Measurements from ENCODE around the gene MID1IP1.

The MID1IP1 gene

GRCh38 chrX:38816155-38816554, 14.9 kb downstream of the MID1IP1 start:
- DNase-seq (ENCODE audit: low read depth, low spot score), result no peak
- H3K4me3 ChIP-seq (ENCODE audit: low read depth, low read length), result no peak overlapping the region
- in situ Hi-C loops (cut with HindIII; ENCODE audit: low sequenced_read_pairs), result no loop called here
- TF ChIP-seq CTCF (IDR thresholded peaks at IDR 0.05; ENCODE audit: low read depth, low read length), result no peak

- no peak for DNase-seq (ENCODE audit: low read depth, low spot score)
- no peak overlapping the region for H3K4me3 ChIP-seq (ENCODE audit: low read depth, low read length)
- in situ Hi-C loops (cut with HindIII; ENCODE audit: low sequenced_read_pairs), result no loop called here
- no peak for TF ChIP-seq CTCF (IDR thresholded peaks at IDR 0.05; ENCODE audit: low read depth, low read length)
Observed at GRCh38 chrX:38817004-38817703, 15.9 kb downstream of the MID1IP1 start.

GRCh38 chrX:38819163-38819562, 17.9 kb downstream of the MID1IP1 start:
- in situ Hi-C loops (cut with HindIII; ENCODE audit: low sequenced_read_pairs), result no loop called here
- H3K4me3 ChIP-seq (ENCODE audit: low read depth, low read length), result no peak overlapping the region
- DNase-seq (ENCODE audit: low read depth, low spot score), result no peak
- TF ChIP-seq CTCF (IDR thresholded peaks at IDR 0.05; ENCODE audit: low read depth, low read length), result no peak

- no peak for DNase-seq (ENCODE audit: low read depth, low spot score)
- TF ChIP-seq CTCF (IDR thresholded peaks at IDR 0.05; ENCODE audit: low read depth, low read length), result no peak
- H3K4me3 ChIP-seq (ENCODE audit: low read depth, low read length), result no peak overlapping the region
- in situ Hi-C loops (cut with HindIII; ENCODE audit: low sequenced_read_pairs), result no loop called here
Observed at GRCh38 chrX:38819709-38820108, 18.4 kb downstream of the MID1IP1 start.

GRCh38 chrX:38820751-38821150, 19.5 kb downstream of the MID1IP1 start:
- in situ Hi-C loops (cut with HindIII; ENCODE audit: low sequenced_read_pairs), result no loop called here
- no peak for TF ChIP-seq CTCF (IDR thresholded peaks at IDR 0.05; ENCODE audit: low read depth, low read length)

GRCh38 chrX:38824176-38824575, 22.9 kb downstream of the MID1IP1 start:
- DNase-seq (ENCODE audit: low read depth, low spot score), result no peak
- TF ChIP-seq CTCF (IDR thresholded peaks at IDR 0.05; ENCODE audit: low read depth, low read length), result no peak
- in situ Hi-C loops (cut with HindIII; ENCODE audit: low sequenced_read_pairs), result no loop called here

More at GRCh38 chrX:38820751-38821150, 19.5 kb downstream of the MID1IP1 start:
- no peak overlapping the region for H3K4me3 ChIP-seq (ENCODE audit: low read depth, low read length)
- DNase-seq (ENCODE audit: low read depth, low spot score), result no peak

More at GRCh38 chrX:38824176-38824575, 22.9 kb downstream of the MID1IP1 start:
- no peak overlapping the region for H3K4me3 ChIP-seq (ENCODE audit: low read depth, low read length)
